GM21447 (cell line): ENCODE measurements around the gene ASB16.

Source experiments
- ATAC-seq: cut with Tn5 transposase; IDR thresholded peaks from one replicate; pipeline ENCODE4 v1.9.1; 2021; ENCODE audit not compliant: unreplicated experiment

ASB16 gene

GRCh38 chr17:44206825-44207155, 36.3 kb downstream of the ASB16 start:
- ATAC-seq, result no peak

- ATAC-seq, result no peak
Measured at GRCh38 chr17:44207319-44207718, 36.8 kb downstream of the ASB16 start.

GRCh38 chr17:44207743-44208142, 37.2 kb downstream of the ASB16 start:
- ATAC-seq, result no peak

- no peak for ATAC-seq
Measured at GRCh38 chr17:44209786-44210341, 39.4 kb downstream of the ASB16 start.

- peak; percentile 69 for ATAC-seq
Measured at GRCh38 chr17:44210342-44211192, 40.1 kb downstream of the ASB16 start.

GRCh38 chr17:44211281-44212265, 41.1 kb downstream of the ASB16 start:
- ATAC-seq, result no peak

GRCh38 chr17:44212507-44213402, 42.3 kb downstream of the ASB16 start:
- ATAC-seq, result no peak

GRCh38 chr17:44213403-44214229, 43.1 kb downstream of the ASB16 start:
- ATAC-seq, result no peak

- no peak for ATAC-seq
Measured at GRCh38 chr17:44214230-44214494, 43.7 kb downstream of the ASB16 start.

- ATAC-seq, result no peak
Measured at GRCh38 chr17:44214896-44215295, 44.4 kb downstream of the ASB16 start.

GRCh38 chr17:44216173-44216572, 45.7 kb downstream of the ASB16 start:
- no peak for ATAC-seq

GRCh38 chr17:44216694-44217093, 46.2 kb downstream of the ASB16 start:
- ATAC-seq, result no peak

- ATAC-seq, result no peak
Measured at GRCh38 chr17:44217738-44218343, 47.3 kb downstream of the ASB16 start.

GRCh38 chr17:44218344-44219107, 48.0 kb downstream of the ASB16 start:
- peak; percentile 21 for ATAC-seq

- ATAC-seq, result peak; percentile 31
Measured at GRCh38 chr17:44219108-44219615, 48.7 kb downstream of the ASB16 start.

GRCh38 chr17:44219616-44220212, 49.2 kb downstream of the ASB16 start, which contains the start of gene UBTF:
Gene UBTF (minus strand): TSS chr17:44219675. CDS start chr17:44218229, 1,446 bp downstream.
- ATAC-seq, result peak; percentile 7

- peak; percentile 0 for ATAC-seq
Measured at GRCh38 chr17:44220213-44221083, 49.9 kb downstream of the ASB16 start.
